Loucy (cell line): ENCODE data around the gene ADAMTS15.

Experiments used
- H2AFZ ChIP-seq: fragments of 200-600 bp; sonication (generic); 2 replicates; pipeline ENCODE4 v1.6.0; 2016; ENCODE audit warnings: antibody characterized with exemption, mild to moderate bottlenecking, low read length, moderate library complexity
- H3F3A ChIP-seq: fragments of 200-600 bp; 2 replicates; pipeline ENCODE4 v1.6.0; 2016; ENCODE audit warnings: antibody characterized with exemption, low read depth, mild to moderate bottlenecking
- H3K27me3 ChIP-seq: fragments of 200-600 bp; sonication (generic); 2 replicates; pipeline ENCODE4 v1.6.1; 2014; ENCODE audit warnings: low read length, mild to moderate bottlenecking; ENCODE audit not compliant: insufficient read depth, poor library complexity, severe bottlenecking
- H3K36me3 ChIP-seq: fragments of 200-600 bp; sonication (generic); 2 replicates; pipeline ENCODE4 v1.6.1; 2016; ENCODE audit warnings: low read length; ENCODE audit not compliant: insufficient read depth
- H3K4me1 ChIP-seq: fragments of 200-600 bp; sonication (generic); 2 replicates; pipeline ENCODE4 v1.5.1; 2014; ENCODE audit warnings: low read length, mild to moderate bottlenecking; ENCODE audit not compliant: insufficient read depth, poor library complexity, severe bottlenecking
- H3K4me2 ChIP-seq: fragments of 200-600 bp; sonication (generic); 2 replicates; pipeline ENCODE4 v1.6.0; 2014; ENCODE audit warnings: antibody characterized with exemption, low read length, low read depth, mild to moderate bottlenecking; ENCODE audit not compliant: poor library complexity, severe bottlenecking
- H3K4me3 ChIP-seq: fragments of 200-600 bp; sonication (generic); 2 replicates; pipeline ENCODE4 v1.5.1; 2014; ENCODE audit warnings: low read length, mild to moderate bottlenecking, mixed read lengths; ENCODE audit not compliant: poor library complexity, severe bottlenecking
- H3K79me2 ChIP-seq: fragments of 200-600 bp; sonication (generic); 2 replicates; pipeline ENCODE4 v1.6.1; 2014; ENCODE audit warnings: low read length; ENCODE audit not compliant: insufficient read depth
- H3K9ac ChIP-seq: fragments of 200-600 bp; sonication (generic); 2 replicates; pipeline ENCODE4 v1.6.0; 2014; ENCODE audit warnings: mild to moderate bottlenecking, low read depth, low read length, moderate library complexity; ENCODE audit not compliant: poor library complexity, severe bottlenecking
- H3K9me2 ChIP-seq: fragments of 200-600 bp; sonication (generic); replicated peaks from 2 replicates; pipeline ENCODE4 v1.6.1; 2016; ENCODE audit warnings: low read depth, low read length, mixed read lengths
- H3K9me3 ChIP-seq: fragments of 200-600 bp; sonication (generic); 2 replicates; pipeline ENCODE4 v1.6.1; 2014; ENCODE audit warnings: mild to moderate bottlenecking, antibody characterized with exemption, low read length, low read depth; ENCODE audit not compliant: insufficient read depth
- H4K20me1 ChIP-seq: fragments of 200-600 bp; sonication (generic); 2 replicates; pipeline ENCODE4 v1.6.0; 2014; ENCODE audit warnings: antibody characterized with exemption, low read length, mild to moderate bottlenecking; ENCODE audit not compliant: insufficient read depth, poor library complexity, severe bottlenecking
- EZH2phosphoT487 ChIP-seq: fragments of 200-600 bp; IDR thresholded peaks from 2 replicates; pipeline ENCODE4 v1.6.1; 2018; ENCODE audit warnings: antibody characterized with exemption, mild to moderate bottlenecking, moderate library complexity, borderline replicate concordance
- TF ChIP-seq, protein P1 (sequence below): fragments of 200-600 bp; sonication (generic); conservative IDR thresholded peaks from 2 replicates; pipeline ENCODE4 v1.5.1; 2014; ENCODE audit warnings: mild to moderate bottlenecking, antibody characterized with exemption, low read length

ADAMTS15 gene

DNA sequence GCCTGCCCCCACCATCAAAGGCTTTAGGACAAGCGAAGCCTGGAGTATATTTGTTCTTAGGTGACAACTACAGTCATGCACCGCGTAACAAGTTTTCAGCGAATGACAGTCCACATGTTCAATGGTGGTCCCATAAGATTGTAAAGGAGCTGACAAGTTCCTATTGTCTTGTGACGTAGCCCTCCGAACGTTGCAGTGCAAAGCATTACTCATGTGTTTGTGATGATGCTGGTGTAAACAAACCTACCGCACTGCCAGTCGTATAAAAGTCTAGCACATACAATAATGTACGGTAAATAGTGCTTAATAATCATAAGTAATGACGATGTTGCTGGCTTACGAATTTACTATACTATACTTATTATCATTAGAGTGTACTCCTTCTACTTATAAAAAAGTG, 41.3 kb downstream of the ADAMTS15 start:
- H3F3A ChIP-seq = no peaks in the 10 kb centered on the region
- H2AFZ ChIP-seq = no peak overlapping the region
- H3K4me1 ChIP-seq = no peaks in the 10 kb centered on the region
- no peaks in the 10 kb centered on the region for H4K20me1 ChIP-seq
- no peak overlapping the region for H3K4me2 ChIP-seq
- H3K9me3 ChIP-seq = no peaks in the 10 kb centered on the region
- H3K9me2 ChIP-seq = no peaks in the 10 kb centered on the region
- H3K79me2 ChIP-seq = no peaks in the 10 kb centered on the region
- H3K27me3 ChIP-seq = no peaks in the 10 kb centered on the region
- no peak overlapping the region for H3K9ac ChIP-seq
- TF ChIP-seq, protein P1, sequence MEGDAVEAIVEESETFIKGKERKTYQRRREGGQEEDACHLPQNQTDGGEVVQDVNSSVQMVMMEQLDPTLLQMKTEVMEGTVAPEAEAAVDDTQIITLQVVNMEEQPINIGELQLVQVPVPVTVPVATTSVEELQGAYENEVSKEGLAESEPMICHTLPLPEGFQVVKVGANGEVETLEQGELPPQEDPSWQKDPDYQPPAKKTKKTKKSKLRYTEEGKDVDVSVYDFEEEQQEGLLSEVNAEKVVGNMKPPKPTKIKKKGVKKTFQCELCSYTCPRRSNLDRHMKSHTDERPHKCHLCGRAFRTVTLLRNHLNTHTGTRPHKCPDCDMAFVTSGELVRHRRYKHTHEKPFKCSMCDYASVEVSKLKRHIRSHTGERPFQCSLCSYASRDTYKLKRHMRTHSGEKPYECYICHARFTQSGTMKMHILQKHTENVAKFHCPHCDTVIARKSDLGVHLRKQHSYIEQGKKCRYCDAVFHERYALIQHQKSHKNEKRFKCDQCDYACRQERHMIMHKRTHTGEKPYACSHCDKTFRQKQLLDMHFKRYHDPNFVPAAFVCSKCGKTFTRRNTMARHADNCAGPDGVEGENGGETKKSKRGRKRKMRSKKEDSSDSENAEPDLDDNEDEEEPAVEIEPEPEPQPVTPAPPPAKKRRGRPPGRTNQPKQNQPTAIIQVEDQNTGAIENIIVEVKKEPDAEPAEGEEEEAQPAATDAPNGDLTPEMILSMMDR = no peak
- TF ChIP-seq EZH2phosphoT487 = no peak
- H3K36me3 ChIP-seq = no peaks in the 10 kb centered on the region
- H3K4me3 ChIP-seq = no peak overlapping the region

DNA sequence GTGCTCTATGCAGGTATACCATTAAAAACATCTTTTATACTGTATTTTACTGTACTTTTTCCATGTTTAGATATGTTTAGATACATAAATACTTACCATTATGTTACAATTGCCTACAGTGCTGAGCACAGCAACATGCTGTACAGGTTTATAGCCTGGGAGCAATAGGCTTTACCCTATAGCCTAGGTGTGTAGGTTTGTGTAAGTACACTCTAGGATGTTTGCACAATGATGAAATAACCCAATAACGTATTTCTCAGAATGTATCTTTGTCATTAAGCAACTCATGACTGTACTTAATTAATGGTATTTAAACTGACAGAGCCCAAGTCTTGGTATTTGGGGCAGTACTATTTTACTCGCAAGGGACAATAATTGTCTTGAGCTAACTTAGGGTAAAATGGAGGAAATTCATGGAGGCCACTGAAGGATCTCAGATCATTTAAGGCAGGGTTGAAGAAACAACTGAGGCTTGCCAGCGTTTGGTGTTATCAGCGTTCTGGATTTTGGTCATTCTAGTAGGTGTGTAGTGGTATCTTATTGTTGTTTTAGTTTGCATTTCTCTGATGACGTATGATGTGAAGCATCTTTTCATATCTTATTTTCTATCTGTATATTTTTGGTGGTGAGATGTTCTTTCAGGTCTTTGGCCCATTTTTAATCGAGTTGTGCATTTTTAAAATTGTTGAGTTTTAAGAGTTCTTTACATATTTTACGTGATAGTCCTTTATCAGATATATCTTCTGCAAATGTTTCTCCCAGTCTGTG, 42.4 kb downstream of the ADAMTS15 start:
- Histone ChIP-seq H3K79me2 (no peaks in the 10 kb centered on the region), H3K9me2 (no peaks in the 10 kb centered on the region), H3K36me3 (no peaks in the 10 kb centered on the region), H3K27me3 (no peaks in the 10 kb centered on the region), H3K4me1 (no peaks in the 10 kb centered on the region), H3K4me2 (no peak overlapping the region), H4K20me1 (no peaks in the 10 kb centered on the region), H3K9me3 (no peaks in the 10 kb centered on the region), H3K4me3 (no peak overlapping the region), H3K9ac (no peak overlapping the region), H2AFZ (no peak overlapping the region), H3F3A (no peaks in the 10 kb centered on the region)
- TF ChIP-seq, protein P1 = no peak
- TF ChIP-seq EZH2phosphoT487 = no peak

DNA sequence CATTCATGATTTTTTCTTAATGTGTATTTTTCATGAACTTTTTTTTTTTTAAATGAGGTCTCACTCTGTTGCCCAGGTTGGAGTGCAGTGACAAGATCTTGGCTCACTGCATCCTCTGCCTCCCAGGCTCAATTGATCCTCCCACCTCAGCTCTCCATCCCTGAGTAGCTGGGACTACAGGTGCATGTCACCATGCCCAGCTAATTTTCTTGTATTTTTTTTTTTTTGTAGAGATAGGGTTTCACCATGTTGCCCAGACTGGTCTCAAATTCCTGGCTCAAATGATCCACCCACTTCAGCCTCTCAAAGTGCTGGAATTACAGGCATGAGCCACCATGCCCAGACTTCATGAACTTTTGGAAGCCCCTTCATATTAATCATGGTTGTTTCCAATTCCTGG, 49.7 kb downstream of the ADAMTS15 start:
- Histone ChIP-seq H4K20me1 (no peaks in the 10 kb centered on the region), H3K9ac (no peak overlapping the region)

More for the DNA sequence above, 49.7 kb downstream of the ADAMTS15 start:
- Histone ChIP-seq H3F3A (no peaks in the 10 kb centered on the region), H3K4me2 (no peak overlapping the region), H3K9me2 (no peaks in the 10 kb centered on the region), H3K4me3 (no peak overlapping the region), H3K79me2 (no peaks in the 10 kb centered on the region), H3K36me3 (no peaks in the 10 kb centered on the region), H3K4me1 (no peaks in the 10 kb centered on the region), H3K27me3 (no peaks in the 10 kb centered on the region), H2AFZ (no peak overlapping the region), H3K9me3 (no peaks in the 10 kb centered on the region)
- no peak for TF ChIP-seq EZH2phosphoT487
- TF ChIP-seq, protein P1 = no peak
